ENCODE data around the gene VWA8.
A peak's percentile ranks its signal among the peaks of the same experiment; 100 is the strongest.
"Not testable (repeated sequence)": the region's sequence is repeated elsewhere in the genome, so short reads cannot be mapped to it uniquely, and the experiment has no call there.

The VWA8 gene

DNA sequence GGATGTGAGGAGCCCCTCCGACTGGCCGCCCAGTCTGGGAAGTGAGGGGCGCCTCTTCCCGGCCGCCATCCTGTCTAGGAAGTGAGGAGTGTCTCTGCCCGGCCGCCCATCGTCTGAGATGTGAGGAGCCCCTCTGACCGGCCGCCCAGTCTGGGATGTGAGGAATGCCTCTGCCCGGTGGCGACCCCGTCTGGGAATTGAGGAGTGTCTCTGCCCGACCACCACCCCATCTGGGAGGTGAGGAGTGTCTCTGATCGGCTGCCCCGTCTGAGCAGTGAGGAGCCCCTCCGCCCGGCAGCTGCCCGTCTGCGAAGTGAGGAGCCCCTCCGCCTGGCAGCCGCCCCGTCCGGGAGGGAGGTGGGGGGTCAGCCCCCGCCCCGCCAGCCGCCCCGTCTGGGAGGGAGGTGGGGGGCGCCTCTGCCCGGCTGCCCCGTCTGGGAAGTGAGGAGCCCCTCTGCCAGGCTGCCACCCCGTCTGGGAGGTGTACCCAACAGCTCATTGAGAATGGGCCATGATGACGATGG, 389.0 kb downstream of the VWA8 start:
- not testable (repeated sequence) for DNase-seq

DNA sequence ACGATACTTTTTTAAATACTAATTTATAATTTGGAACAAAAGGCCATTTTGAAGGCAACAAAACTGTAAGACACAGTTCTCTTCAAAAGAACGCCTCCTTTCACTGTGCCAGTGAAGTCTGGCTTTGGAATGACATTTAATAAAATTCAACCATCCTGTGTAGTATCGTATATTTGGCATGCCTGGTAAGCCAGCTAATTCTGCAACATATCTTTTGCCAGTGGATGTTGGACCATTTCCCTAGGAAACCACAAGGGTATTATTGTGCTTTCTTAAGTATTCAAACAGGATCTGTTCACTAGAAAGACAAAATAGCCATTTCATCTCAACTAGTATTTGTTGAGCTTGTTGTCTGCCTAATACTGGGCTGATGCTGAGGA, 391.9 kb downstream of the VWA8 start:
- no peak for DNase-seq

DNA sequence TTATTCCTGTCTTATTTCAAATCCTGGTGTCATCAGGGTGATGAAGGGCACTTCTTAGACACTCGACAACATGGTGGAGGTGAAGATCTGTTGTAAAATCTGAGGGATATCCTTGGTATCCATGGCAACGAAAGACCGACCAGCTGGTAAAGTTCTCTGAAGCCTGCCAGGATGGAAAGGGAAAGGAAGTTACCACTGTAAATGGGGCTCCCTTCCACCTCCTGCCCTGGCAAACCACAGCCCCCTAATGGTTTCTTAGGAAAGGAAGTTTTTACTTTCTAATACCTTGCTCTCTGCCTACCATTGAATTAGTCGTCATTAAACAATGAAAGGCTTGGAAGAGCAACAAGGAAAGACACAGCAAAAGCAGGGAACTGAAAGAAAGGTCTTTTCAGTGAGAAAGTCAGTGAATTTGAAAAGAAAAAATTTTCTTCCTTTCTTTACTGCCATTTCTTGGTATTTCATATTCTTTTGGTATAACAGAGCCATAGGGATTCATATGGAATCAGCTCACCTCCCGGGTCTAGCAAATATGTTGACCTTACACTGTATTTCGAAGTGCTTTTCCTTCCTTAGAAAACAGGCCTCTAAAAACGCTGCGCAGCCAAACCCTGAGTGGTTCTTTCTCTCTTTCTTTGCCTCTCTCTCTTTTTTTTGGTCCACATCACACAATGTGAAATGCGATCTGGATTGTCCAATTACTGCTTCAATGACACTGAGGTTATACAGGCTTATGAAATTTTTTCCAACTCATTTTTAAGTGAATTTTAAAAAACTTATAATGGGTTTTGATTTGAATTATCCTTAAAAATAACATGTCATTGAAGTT, 392.6 kb downstream of the VWA8 start:
- no peak for DNase-seq

DNA sequence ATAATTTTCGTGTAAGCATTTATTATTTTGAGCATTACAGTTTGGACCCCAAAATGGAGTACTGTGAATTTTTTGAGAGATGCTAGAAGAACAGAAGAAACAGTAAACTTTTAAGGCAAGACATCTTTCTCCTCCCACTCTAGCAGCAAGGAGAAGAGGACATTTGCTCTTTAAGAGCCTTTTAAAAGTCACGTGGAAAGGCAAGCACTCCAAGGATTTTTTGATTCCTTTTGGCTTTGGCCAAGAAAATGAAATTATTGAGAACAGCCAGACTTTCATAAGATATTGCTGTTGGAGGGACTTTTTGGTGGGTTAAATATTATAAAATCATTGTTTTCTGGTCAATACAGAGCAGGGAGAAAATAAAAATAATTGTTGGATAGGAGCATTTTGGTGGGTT, 393.5 kb downstream of the VWA8 start:
- no peak for DNase-seq

DNA sequence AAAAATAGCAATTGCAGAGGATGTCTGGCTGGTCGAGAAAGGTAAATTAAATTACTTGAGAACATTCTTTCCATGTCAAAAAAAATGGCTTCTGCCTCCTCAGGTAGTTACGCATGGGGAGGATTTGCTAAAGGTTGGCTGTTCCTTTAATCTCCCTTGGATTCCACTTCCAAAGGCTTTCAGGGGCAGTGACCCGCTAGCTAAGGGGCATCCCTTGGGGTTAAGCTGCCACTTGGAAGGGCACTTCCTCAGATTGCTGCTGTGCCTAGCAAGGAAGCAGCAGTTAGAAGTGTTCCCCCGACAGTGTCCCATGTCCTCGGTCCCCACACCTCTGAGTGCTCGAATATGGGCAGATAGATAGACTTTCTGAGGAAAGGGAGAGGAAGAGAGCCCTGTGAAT, 395.1 kb downstream of the VWA8 start:
- DNase-seq = no peak

DNA sequence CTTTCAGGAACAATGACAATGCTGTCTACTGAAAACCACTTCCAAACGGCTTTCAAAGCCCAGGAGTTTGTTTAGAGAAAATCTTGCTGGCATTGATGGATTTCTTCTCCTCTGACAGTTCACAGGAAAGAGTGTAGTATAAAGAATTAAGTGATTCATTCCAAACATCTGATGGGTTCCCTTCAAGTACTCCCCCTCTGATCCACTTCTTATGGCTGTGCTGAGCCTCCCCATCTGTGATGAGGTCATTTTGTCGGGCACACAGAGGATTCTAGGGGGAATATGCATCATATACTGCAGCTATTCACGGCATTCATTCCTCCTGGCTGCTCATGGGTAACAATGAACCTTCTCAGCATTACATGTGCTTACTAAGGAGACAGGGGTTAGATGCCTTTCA, 395.7 kb downstream of the VWA8 start:
- DNase-seq = no peak

DNA sequence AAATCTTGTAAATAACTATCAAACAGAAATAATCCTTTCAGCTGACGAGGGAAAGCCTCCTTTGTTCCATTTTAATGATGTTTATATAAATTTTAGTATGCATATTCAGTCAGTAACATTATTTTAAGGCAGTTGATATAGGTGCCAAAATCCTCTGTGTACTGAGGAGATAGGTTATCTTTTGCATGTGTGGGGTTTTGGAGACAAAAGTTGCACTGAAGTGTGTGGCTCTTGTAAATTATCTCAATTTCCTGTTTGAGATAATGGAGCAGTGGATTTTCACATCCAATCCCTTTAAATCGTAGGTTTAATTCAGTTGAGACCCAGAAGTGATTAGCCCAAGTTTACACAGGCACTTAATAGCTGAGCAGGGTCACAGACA, 396.9 kb downstream of the VWA8 start:
- DNase-seq = no peak

DNA sequence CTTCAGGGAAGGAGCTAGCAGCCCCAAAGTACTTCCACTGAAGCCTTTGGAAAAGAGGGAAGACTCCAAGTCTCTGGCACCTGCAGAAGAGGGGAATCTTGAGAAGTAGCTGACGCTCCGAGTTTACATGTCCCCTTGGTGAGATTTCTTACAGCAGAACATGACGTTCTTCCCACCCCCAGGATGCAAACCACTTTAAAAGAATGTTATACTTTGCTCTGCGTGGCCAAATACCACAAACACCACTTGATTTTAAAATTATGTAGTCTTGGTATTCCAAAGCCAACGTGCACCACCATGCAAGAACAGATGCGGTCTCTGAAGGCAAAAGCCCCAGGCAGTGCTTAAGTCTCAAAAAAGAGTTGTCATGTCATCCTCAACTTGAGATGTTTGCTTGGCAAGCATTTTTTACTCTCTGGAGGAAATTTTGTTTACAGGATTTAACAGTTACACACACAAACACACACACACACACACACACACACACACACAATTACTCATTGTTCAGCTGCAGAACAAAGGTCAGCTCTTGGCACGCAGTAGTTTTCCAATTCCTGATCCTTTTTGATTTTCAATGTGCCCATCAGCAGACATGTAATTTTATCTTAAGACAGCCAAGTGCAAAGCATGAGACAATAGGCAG, 397.4 kb downstream of the VWA8 start:
- no peak for DNase-seq

DNA sequence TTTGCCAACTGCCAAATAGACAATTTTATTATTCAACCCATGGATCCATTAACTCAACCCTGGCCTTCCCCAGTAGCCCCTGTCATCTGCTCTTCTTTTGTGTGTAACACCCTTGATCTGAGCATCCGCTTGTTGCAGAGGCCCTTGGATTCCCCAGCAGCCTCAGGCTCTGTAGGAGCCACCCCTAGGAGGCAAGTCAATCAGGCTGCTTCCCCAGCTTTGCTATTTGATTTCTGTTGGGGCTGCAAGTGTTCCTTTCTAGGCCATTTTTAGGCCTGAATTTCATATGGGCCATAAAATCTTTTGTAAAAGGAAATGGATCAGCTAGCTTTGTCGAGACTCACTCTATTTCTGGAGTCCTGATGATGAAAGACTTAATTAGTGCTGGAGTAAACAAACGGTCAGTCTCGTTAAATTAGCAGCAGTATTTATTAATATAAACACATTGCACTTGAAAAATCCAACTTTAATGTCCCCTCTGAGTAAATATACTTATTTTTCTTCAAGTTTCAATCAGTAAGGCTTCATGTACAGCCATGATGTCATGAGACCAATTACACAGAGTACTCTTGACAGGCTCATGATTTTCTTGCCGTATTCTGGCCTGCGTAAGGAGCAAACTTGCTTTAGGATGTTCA, 398.2 kb downstream of the VWA8 start:
- no peak for DNase-seq

DNA sequence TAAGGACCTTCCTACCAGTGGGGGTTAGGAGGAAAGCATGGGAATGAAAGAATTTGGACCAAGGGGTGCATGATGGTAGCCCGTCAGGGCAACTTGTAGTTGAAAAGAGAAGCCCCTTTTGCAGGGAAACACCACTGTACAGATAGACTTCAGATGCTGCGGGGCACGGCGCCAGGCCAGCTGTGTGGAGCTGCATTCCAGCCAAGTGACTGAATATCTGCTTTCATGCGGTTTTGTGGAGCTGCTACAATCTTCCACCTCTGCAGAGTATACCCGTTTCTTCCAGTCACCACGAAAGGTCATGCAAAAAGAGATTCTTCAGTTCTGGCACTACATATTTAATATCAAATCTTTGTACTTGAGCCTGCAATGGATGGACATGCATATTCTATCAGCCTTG, 398.8 kb downstream of the VWA8 start:
- DNase-seq = no peak

DNA sequence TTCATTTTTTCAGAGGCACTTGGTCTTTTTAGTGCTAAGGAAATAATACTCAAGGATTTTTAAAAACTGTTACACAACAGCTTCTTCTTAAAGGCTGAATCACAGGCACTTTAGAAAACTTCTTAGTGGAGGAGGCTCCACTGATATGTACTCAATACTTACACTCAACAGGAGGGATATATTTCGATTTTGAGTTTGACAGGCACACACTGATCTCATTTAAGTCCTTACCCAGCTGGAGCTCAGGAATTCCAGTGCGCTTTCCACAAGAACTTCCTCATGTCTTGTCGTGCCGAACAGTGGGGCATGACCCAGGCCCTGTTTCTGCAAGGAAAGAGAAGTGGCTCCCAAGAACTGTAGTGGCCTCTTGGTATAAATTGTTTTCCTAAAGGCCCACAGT, 399.7 kb downstream of the VWA8 start:
- no peak for DNase-seq

DNA sequence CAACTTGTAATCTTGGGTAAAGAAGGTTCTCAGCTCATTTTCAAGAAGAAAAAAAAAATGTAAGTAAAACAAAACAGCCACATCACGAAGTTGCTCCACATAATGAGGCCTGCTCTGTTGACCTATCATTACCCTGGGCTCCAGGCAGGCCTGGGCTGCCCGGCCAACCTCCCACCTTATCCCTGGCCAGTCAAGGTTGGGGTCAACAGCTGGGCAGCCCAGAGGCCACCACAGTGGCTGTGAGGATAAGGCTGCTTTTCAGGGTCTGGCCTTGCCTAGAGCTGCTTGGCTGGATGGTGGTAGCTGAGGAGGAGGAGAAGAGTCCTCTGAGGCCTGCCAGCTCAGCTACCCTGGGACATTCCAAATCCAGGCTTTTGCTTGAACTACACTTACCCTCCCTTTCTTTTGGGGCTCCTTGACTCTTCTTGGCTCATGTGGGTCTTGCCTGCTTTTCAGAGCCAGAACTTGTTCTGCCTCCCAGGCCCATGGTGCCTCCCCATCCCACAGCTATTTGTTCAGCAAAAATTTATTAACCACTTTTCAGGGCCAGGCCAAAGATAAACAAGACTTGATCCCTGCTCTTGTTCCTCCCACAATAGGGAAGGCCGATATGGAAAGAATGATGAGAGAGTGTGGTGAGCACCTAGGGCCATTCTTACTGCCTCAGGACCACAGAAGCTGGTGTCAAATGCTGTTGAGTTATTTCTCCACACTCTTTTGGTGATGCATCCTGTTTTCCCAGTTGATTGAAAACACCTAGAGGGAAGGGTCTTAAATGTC, 401.9 kb downstream of the VWA8 start:
- DNase-seq = no peak

DNA sequence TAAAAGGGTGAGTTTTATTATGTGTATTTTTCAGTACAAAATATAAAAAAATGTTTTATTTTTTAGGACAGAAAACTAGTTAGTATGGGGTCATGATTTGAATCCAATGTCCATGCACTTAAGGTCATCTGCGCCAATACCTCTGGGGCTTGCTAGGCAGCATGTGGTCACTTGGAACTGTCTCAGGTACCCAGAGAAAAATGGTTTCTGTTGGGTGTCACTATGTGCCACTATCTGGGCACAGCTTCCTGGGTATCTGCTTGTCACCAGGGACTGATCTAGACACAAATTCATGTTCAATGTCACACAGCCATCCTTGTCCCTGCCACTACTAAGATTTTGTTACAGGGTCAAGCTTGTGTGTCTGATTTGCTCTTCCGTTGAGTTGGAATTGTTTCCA, 403.2 kb downstream of the VWA8 start:
- DNase-seq = no peak

DNA sequence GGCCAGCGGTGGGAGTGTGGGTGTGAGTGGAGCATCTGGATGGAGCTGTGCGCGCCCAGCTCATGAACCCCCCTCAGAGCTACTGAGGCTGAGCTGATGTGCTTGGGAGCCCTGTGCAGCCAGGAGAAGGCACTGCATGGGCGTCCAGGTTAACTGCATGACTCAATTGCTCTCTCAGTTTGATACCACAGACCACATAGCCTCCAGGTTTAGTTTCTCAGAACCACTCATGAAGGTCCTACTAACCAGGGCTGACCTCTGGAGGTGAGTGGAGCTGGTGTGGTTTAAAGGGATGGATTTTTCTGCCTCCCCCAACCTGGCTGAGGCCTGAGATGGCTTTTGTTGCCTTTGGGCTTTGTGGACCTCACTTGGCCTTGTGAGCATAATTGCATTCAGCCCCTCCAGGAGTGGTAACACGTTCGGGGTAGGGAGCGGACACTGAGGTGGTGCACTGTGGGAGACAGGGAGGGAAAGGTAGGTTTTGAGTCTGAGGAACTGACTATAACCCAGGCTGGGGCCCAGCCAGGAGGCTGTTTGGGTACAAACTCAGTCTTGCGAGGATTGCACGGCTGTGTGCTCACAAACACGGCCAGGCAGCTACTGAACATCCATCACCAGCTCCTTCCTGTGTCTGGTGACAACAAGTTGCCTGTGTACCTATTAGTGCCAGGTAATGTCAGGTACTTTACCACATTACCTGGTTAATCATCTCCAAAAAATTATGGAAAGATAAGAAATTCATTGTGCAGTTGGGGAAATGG, 406.1 kb downstream of the VWA8 start:
- peak; percentile 74 for DNase-seq

DNA sequence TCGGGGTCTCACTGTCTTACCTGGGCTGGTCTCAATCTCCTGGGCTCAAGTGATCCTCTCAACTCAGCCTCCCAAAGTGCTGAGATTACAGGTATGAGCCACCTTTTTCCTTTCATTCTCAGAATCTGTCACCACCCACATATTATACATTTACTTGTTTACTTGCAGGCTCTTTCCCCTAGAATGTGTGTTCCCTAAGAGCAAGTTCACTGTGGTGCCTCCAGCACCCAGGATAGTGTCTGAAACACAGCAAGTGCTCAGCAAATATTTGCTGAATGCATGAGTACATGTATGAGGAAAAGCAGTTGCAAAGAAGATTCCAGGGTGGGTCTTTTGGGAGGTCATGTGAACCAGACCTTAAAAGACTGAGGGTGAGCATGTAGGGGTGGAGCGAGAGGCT, 406.7 kb downstream of the VWA8 start:
- DNase-seq = peak; percentile 20

DNA sequence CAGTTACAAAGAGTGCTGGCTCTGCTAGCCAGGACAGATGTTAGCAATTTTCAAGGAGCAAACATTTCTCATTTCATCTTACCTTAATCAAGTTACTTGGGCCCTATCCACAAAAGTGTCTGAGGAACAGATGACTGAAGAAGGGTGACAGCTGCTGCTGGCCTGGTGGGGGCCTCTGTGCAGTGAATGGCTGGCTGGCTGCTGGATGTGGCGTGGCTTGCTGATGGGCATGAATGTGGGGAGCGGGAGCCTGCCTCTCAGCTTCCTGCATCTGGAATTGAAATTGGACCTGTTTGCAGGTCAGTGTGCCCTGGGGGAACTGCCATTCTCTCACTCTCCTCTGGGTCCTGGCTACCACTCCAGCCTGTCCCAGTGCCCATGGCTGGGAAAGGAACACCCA, 408.9 kb downstream of the VWA8 start:
- DNase-seq = no peak

DNA sequence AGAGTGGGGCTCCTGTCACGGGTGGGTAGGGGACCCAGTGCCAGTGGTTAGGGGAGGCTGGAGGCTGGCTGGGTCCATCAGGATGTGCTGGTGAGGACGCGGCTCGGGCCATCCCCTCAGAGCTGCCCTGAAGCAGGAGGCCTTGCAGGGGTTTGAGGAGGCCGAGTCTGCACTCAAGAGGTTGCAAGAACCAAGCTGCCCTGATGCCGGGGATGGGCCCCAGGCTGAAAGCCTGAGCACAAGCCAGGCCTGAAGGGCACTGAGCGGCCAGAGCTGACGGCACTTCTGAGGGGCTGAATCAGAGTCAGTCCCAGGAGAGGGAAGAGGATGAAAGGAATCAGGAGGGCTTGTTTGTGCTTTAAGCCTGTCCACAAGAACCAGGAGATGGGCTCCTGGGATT, 410.6 kb downstream of the VWA8 start:
- DNase-seq = no peak

DNA sequence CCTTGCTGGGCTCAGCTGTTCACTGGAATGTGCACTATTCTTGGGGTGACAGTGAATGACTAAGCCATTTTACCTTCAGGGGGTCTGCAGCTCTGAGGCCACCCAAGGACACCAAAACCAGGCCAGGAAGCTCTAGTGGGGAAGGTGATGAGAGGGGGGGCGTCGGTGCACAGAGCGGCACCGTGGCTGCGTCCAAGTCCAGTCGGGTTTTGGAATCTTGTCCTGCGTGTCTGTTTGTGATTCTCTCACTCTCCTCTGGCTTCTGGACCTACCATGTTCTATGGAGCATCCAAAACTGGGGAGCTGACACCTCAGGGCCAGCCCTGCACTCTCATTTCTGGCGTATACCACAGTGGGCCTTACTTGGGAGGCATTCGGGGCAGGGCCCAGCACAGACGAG, 411.4 kb downstream of the VWA8 start:
- no peak for DNase-seq

DNA sequence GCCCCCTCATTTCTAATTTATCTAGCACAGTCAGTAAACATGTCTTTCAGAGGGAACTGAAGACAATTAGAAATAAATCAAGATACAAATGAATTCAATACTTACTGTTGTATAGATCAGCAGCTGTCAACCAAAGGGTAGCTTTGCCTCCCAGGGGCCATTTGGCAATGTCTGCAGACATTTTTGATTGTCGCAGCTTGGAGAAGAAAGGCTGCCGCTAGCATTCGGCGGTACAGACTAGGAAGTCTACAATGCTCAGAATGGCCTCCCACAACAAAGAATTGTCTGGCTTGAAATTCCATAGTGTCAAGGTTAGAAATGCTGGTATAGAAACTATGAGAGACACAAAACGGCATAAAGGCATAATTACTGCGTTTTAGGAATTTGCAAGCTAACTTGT, 412.0 kb downstream of the VWA8 start:
- no peak for DNase-seq

DNA sequence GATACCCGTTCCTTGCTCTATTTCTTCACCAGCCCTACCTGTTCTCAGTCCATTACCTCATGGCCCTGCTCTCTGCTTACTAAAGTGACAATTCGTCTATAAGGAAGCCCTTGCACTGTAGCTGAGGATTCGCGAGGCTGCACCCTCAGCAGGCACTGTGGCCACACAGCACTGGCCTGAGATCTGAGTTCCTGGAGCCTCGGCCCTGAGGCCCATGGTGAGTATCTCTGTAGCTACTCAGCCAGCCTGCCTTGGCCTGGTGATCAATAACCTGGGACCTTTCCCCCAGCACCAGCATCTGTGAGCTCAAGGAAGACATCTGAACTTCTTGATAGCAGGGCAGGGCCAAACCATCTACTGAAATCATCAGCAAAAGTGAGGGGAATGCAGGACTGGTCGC, 412.9 kb downstream of the VWA8 start:
- no peak for DNase-seq

DNA sequence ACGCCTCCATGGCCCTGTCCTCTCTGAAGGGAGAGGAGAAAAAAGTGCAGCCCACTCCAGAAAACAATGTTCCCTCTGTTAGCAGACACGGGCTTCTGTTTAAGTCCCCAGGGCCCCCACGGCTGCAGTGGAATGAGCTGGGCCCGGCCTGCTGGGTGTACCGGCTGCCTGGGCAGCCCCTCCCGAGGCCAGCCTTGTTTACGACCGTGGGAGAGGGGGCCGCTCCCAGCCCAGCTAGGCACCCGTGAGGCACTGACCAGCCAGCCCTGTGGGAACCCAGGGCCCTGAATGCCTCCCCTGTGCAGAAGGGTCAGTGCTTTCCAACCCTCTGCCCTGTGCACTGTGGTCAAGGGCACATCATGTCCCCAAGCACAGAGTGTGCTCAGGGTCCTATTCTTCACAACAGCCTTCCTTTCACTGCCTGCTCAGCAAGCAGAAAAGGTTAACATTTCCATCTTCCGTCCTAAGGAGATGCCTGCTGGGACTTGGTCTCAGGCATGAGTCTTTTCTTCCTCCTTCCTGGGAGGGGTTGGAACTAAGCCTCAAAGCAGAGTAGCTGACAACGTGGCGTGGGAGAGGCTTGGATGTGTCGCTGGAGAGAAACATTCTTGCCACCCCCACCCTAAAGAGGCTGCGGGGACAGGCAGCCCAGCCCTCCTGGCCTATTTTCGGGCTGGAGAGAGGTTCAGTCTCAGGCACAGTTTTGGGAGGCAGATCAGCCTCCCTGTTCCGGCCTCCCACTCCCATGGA, 413.5 kb downstream of the VWA8 start:
- DNase-seq = no peak

All from activated CD4-positive, alpha-beta T cell treated with anti-CD3 and anti-CD28 coated beads, Interleukin-2, Interleukin-6, amounts not matched to agents 100 ng/mL and 50 ng/mL, durations not matched to agents 16 hours and 8 hours (primary cell).